Mucosa of rectum (tissue), 2 donors: Measurements from ENCODE around the gene KIAA1217.

ENCODE experiments used
- H3K27ac ChIP-seq, 2 donors: one replicate each; pipeline ENCODE4 v1.7.0; 2013; ENCODE audit warnings: inconsistent platforms in 2 of 2, low read depth in 2 of 2, low read length in 2 of 2
- H3K27me3 ChIP-seq, 2 donors: one replicate each; pipeline ENCODE4 v1.7.0; 2013; ENCODE audit warnings: low read length in 2 of 2; ENCODE audit not compliant: control insufficient read depth in 2 of 2, insufficient read depth in 2 of 2
- H3K36me3 ChIP-seq, 2 donors: one replicate each; pipeline ENCODE4 v1.7.0; 2013; ENCODE audit warnings: low read length in 2 of 2; ENCODE audit not compliant: control insufficient read depth in 2 of 2, insufficient read depth in 2 of 2
- H3K4me1 ChIP-seq, 2 donors: one replicate each; pipeline ENCODE4 v1.7.0; 2013; ENCODE audit warnings: low read length in 2 of 2, mild to moderate bottlenecking in 1 of 2; ENCODE audit not compliant: control insufficient read depth in 2 of 2, insufficient read depth in 2 of 2
- H3K4me3 ChIP-seq, 2 donors: one replicate each; pipeline ENCODE4 v1.7.0; 2013; ENCODE audit warnings: low read length in 2 of 2
- H3K9ac ChIP-seq, 2 donors: one replicate each; pipeline ENCODE4 v1.7.0; 2013; ENCODE audit warnings: low read length in 2 of 2, low read depth in 1 of 2, mild to moderate bottlenecking in 1 of 2
- H3K9me3 ChIP-seq, 2 donors: one replicate each; pipeline ENCODE4 v1.7.0; 2013; ENCODE audit warnings: low read length in 2 of 2; ENCODE audit not compliant: control insufficient read depth in 2 of 2
- donor health status: healthy.
- donor health status: Normal muscosa, but diverticular disease.

KIAA1217 gene

DNA sequence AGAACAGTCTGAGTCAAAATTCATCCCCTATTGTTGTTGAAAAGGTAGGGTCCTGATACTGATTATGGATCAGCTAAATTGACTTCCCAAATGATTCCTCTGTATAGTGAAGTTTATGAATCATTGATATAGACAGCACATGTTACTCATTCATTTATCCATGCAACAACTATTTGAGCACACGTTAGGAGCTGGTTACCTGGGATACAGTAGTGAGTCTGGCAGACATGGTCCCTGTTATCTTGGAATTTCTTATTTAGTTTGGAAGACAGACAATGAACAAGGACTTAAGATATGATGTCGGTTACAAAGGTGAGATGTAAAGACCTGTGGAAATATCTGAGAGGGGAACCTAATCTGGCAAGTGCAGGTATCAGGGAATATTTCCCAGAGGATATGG lies 28.0 kb upstream of the KIAA1217 start:
- H3K36me3 ChIP-seq = no peaks in the 10 kb centered on the region
- H3K4me1 ChIP-seq = no peaks in the 10 kb centered on the region
- H3K27me3 ChIP-seq = no peaks in the 10 kb centered on the region
- H3K9ac ChIP-seq = no peak overlapping the region
- no peak overlapping the region for H3K4me3 ChIP-seq
- H3K9me3 ChIP-seq = no peaks in the 10 kb centered on the region
- no peak overlapping the region for H3K27ac ChIP-seq

DNA sequence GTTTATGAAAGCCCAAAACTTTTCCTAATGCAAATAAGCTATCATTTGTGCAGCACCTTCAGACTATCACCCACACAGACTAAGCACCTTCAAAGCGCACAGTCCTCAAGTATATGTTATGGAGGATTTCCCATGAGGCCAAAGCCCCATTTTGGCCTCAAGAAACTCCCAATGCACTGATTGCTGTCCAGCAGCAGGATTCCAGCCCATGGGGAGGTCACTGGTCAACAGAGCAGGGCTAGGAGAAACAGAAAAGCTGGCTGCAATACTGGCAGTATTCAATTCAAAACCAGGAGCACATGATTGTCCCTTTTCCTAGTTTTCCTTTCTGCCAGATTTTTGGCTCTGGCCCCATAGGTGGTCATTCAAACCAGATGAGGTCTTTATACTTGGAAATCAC lies 24.5 kb upstream of the KIAA1217 start:
- Histone ChIP-seq H3K4me1 (no peaks in the 10 kb centered on the region), H3K27ac (no peak overlapping the region), H3K4me3 (no peak overlapping the region), H3K9me3 (no peaks in the 10 kb centered on the region), H3K36me3 (no peaks in the 10 kb centered on the region), H3K27me3 (no peaks in the 10 kb centered on the region), H3K9ac (no peak overlapping the region)

DNA sequence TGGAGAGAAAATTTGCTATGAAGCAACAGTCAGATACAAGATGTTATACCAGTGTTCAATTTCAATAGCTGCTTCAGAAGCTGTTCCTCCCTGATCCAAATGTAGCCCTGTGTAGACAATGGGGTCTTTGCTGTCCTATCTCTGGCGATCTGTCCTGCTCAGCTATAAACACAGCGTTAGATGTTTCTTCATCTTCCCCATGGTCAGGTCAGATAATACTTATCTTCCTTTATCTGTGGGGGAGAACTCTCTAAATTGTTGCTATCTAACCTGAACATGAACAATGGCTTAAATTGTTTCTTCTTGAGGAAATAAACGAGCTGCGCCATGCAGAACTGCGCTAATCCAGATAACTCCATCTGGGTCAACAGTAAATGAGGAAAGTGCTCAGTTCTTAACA lies 15.6 kb upstream of the KIAA1217 start:
- Histone ChIP-seq H3K9ac (no peak overlapping the region), H3K4me1 (no peaks in the 10 kb centered on the region), H3K27ac (no peak overlapping the region), H3K9me3 (no peaks in the 10 kb centered on the region), H3K4me3 (no peak overlapping the region), H3K36me3 (no peaks in the 10 kb centered on the region), H3K27me3 (no peaks in the 10 kb centered on the region)

DNA sequence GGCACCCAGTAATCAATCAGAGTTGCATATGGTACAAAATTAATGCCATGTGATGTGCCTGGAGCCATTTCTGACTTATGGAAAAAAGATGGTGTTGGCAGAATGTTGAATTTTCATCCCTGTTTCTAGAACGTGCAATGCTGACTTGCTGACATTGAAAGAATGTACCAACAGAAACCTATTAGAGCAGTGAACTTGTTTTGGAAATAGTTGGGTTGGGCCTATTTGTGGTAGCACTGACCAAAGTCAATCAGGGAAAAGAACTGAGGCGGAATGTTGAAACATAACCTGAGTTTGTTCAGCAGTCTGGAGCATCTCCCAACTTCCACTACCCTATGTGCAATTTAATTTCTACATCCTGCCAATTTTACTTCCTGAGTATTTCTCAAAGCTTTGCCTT lies 11.7 kb upstream of the KIAA1217 start:
- Histone ChIP-seq H3K9me3 (no peaks in the 10 kb centered on the region), H3K9ac (no peak overlapping the region), H3K4me1 (peaks cover 0 to 4% of the 10 kb centered on the region in 2 donors), H3K36me3 (no peaks in the 10 kb centered on the region), H3K27ac (no peak overlapping the region), H3K4me3 (no peak overlapping the region), H3K27me3 (no peaks in the 10 kb centered on the region)

DNA sequence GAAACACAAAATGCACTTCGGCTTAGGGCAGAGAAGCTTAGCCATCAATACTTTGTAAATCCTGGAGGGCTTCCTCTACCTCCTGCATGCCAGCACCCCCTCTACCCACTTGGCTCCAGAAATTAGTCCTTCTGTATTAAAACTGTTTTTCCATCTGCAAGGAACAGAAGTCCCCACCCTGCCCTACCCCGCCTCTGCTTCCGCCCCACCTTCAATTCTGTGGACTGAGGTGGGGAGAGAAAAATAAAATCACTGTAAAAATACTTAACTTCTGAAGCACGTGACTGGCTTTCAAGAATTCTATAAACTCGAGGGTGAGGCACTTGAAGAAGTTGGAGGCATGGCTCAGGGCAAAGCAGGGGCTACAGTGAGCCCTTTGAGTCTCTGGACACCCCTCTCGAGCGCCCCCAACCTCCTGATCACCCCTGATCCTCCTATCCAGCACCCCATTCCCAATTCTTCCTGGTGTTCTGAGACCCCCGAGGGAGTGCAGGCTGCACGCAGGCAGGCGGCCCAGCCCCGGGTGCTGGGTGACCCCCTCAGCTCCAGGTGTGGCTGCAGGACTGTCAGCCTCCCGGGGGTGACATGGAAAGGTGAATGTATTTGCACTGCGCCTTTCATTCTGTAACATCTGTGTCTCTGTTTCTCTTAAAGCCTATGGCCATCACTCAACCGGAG lies 7.3 kb upstream of the KIAA1217 start:
- no peak overlapping the region for H3K4me3 ChIP-seq
- no peaks in the 10 kb centered on the region for H3K9me3 ChIP-seq
- H3K36me3 ChIP-seq = no peaks in the 10 kb centered on the region
- no peak overlapping the region for H3K27ac ChIP-seq
- peaks cover 0 to 6% of the 10 kb centered on the region in 2 donors for H3K4me1 ChIP-seq
- no peak overlapping the region for H3K9ac ChIP-seq
- no peaks in the 10 kb centered on the region for H3K27me3 ChIP-seq

DNA sequence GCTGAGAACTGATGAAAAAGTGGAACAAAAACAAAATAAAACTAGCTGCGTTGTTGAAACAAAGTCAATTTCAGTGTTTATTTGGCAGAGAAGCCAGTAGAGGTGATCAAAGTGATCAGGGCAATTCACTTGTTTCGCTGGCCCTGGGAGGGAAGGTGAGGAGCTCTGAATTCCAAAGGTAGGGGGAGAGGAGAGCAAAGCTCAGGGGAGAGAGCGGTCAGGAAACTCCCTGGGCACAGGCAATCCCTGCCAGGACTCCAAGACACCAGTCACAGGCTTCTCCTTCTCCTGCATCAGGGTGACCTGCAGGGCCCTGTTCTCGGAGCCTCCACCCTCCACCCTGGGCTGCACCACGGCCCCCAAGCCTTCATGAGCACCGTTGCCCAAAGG lies 6.8 kb upstream of the KIAA1217 start:
- H3K27ac ChIP-seq = no peak overlapping the region
- H3K4me3 ChIP-seq = no peak overlapping the region
- no peaks in the 10 kb centered on the region for H3K36me3 ChIP-seq
- peaks cover 0 to 12% of the 10 kb centered on the region in 2 donors for H3K4me1 ChIP-seq
- no peak overlapping the region for H3K9ac ChIP-seq
- H3K9me3 ChIP-seq = no peaks in the 10 kb centered on the region
- H3K27me3 ChIP-seq = no peaks in the 10 kb centered on the region

DNA sequence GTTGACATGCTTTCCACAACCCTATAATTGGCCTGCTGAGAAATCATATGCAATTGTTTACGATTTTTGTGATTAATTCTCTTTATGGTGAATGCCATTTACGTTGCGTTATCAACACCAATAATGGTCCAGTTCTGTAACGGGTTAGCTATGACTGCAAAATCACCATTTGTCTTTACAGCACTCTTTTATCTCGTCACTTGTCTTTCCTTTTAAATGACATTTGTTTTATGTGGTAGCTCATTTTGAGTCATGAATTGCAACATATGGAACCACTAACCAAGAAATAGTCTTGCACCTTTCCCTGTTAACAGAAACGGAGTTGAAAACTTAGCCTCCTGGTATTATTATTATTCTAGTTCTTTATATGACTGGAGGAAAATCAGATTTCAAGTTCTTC lies 3.1 kb upstream of the KIAA1217 start:
- Histone ChIP-seq H3K27ac (no peak overlapping the region), H3K9ac (no peak overlapping the region), H3K9me3 (no peaks in the 10 kb centered on the region), H3K36me3 (no peaks in the 10 kb centered on the region), H3K27me3 (no peaks in the 10 kb centered on the region), H3K4me3 (no peak overlapping the region), H3K4me1 (peaks cover 13 to 35% of the 10 kb centered on the region in 2 donors)

DNA sequence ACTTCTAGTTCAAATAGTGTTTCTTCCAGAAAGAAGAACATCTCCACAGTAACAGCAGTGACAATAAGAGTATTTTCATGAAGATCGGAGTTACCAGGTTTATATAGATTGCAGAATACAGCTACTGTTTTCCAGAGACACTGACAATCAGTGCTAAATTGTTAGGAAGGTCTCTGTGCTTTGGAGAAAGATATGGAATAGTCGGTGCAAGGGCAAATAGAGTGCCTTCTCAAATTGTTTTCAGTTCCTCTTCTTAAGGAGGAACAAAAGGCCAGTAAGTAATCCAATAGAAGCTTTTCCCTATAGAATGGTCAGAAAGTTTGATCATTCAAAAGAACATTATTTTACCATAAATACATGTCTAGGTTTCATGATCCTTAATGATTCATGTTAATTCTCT lies 2.6 kb upstream of the KIAA1217 start:
- Histone ChIP-seq H3K4me3 (no peak overlapping the region), H3K9me3 (no peaks in the 10 kb centered on the region), H3K9ac (no peak overlapping the region), H3K27ac (no peak overlapping the region), H3K4me1 (peaks cover 13 to 33% of the 10 kb centered on the region in 2 donors), H3K36me3 (no peaks in the 10 kb centered on the region), H3K27me3 (no peaks in the 10 kb centered on the region)

DNA sequence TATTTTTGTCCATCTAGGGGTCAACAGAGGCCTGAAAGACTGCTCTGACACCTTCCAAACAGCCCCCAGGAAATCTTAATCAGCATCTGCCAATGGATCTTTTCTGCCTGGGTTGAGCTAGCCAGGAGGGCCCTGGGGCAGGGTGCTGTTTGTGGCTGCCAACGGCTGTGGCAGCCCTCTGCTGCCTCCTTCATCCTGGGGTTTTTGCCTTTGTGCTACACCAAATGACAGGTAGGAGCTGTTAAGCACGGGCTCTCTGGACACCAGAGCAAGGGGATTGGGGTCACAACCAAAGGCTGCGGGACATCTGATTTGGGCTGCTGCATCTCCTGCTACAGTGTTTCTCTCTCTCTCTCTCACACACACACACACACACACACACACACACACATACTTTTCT lies 2.0 kb upstream of the KIAA1217 start:
- Histone ChIP-seq H3K36me3 (no peaks in the 10 kb centered on the region), H3K4me3 (no peak overlapping the region), H3K27ac (peak overlapping the region; percentile 13 to 65), H3K9ac (no peak overlapping the region), H3K4me1 (peaks cover 13 to 31% of the 10 kb centered on the region in 2 donors), H3K9me3 (no peaks in the 10 kb centered on the region), H3K27me3 (no peaks in the 10 kb centered on the region)

DNA sequence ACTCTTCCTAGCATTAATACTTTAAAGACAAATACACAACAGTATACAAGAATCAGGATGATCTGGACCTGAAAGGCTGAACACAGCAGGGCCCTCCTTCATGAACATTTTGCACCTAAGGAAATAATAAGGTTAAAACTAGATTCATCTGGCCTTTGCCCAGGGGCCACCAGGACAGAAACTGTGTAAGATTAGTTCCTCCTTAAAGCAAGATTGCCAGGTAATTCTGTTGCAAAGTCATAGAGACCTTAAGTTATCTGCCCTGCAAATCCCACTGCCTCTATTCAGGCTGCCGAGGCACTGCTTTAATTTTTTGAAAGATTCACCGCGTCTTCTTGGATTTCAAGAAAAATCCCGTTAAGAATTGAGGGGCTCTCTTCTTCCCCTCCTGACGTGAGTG lies 1.6 kb upstream of the KIAA1217 start:
- Histone ChIP-seq H3K4me1 (peaks cover 13 to 31% of the 10 kb centered on the region in 2 donors), H3K27ac (peak overlapping the region; percentile 38 to 65), H3K9ac (no peak overlapping the region), H3K36me3 (no peaks in the 10 kb centered on the region), H3K27me3 (no peaks in the 10 kb centered on the region), H3K4me3 (no peak overlapping the region), H3K9me3 (no peaks in the 10 kb centered on the region)
